HG03575 (cell line): ENCODE results near the gene ANKRD55.
"Not testable (repeated sequence)": the region's sequence is repeated elsewhere in the genome, so short reads cannot be mapped to it uniquely, and the experiment has no call there.

Source experiments
- ATAC-seq: cut with Tn5 transposase; IDR thresholded peaks from one replicate; pipeline ENCODE4 v1.9.1; 2021; ENCODE audit not compliant: unreplicated experiment, insufficient number of reproducible peaks, low FRiP score; ENCODE audit errors: extremely low read depth

Gene ANKRD55

GRCh38 chr5:56123531-56124243 lies 109.4 kb downstream of the ANKRD55 start:
- no peak for ATAC-seq

- ATAC-seq = not testable (repeated sequence)
Measured at GRCh38 chr5:56122360-56122985, 110.7 kb downstream of the ANKRD55 start.

- no peak for ATAC-seq
Measured at GRCh38 chr5:56119050-56119449, 114.1 kb downstream of the ANKRD55 start.

GRCh38 chr5:56116599-56117141 lies 116.5 kb downstream of the ANKRD55 start:
- ATAC-seq = no peak

GRCh38 chr5:56115589-56115988 lies 117.5 kb downstream of the ANKRD55 start:
- ATAC-seq = no peak

GRCh38 chr5:56112526-56113121 lies 120.5 kb downstream of the ANKRD55 start:
- ATAC-seq = no peak

GRCh38 chr5:56111404-56111781 lies 121.7 kb downstream of the ANKRD55 start:
- no peak for ATAC-seq

GRCh38 chr5:56110646-56111403 lies 122.3 kb downstream of the ANKRD55 start:
- no peak for ATAC-seq

- ATAC-seq = no peak
Measured at GRCh38 chr5:56108246-56108645, 124.9 kb downstream of the ANKRD55 start.

GRCh38 chr5:56106837-56107236 lies 126.3 kb downstream of the ANKRD55 start:
- ATAC-seq = no peak

- ATAC-seq = no peak
Measured at GRCh38 chr5:56105511-56106291, 127.4 kb downstream of the ANKRD55 start.

- ATAC-seq = no peak
Measured at GRCh38 chr5:56102889-56103288, 130.2 kb downstream of the ANKRD55 start.

GRCh38 chr5:56102207-56102606 lies 130.9 kb downstream of the ANKRD55 start:
- not testable (repeated sequence) for ATAC-seq

GRCh38 chr5:56101180-56101579 lies 131.9 kb downstream of the ANKRD55 start:
- no peak for ATAC-seq

- no peak for ATAC-seq
Measured at GRCh38 chr5:56100439-56101176, 132.5 kb downstream of the ANKRD55 start.

GRCh38 chr5:56099346-56099745 lies 133.8 kb downstream of the ANKRD55 start:
- no peak for ATAC-seq

GRCh38 chr5:56097055-56097454 lies 136.1 kb downstream of the ANKRD55 start:
- no peak for ATAC-seq

GRCh38 chr5:56095579-56096102 lies 137.5 kb downstream of the ANKRD55 start:
- no peak for ATAC-seq
